ENCODE measurements around the gene CD9. TPM values are rescaled to one million over a fixed set of nuclear protein-coding genes. Genes with fewer than 3 reads are reported as not detected.

CD9 gene
- total RNA-seq, 1 donor from 2014 or later, result 55.5 TPM

DNA sequence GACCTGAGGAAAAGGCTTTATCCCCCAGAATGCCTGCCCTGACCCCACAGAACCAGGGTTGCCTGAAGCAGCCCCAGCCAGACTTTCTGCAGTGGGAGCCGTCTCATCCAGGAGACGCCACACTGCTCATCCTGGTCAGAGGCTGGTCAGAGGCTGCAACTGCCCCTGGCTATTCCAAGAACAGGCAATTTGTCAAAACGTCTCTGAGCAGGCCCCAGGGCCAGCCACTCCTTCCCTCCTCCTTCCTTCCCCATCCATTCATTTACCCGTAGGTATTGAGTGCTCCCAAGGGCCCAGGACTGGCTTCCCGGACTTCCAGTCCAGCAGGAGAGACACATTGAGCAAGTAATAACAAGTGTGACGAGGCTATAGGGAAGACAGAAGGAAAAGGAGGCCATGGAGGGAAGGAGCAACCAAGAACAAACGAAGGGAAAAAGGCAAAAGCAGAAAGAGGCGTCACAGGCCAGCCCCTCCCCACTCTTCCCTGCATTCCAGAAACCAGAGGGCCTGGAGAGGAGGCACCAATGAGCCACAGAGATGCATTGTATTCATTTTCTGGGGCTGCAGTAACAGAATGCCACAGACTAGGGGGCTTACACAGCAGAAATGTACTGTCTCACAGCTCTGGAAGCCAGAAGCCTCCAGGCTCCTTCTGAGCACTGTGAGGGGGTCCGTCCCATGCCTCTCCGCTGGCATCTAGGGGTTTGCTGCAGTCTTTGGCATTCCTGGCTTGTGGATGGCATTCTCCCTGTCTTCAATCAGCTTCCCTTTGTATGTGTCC lies 21.0 kb upstream of the CD9 start:
- no peak overlapping the region for H3K4me3 ChIP-seq
- intact Hi-C loops (cut with micrococcal nuclease), result no loop called here
- DNase-seq, result no peak
- no peaks in the 10 kb centered on the region for H3K36me3 ChIP-seq
- peaks cover 53% of the 10 kb centered on the region for H3K4me1 ChIP-seq
- TF ChIP-seq, protein P1, sequence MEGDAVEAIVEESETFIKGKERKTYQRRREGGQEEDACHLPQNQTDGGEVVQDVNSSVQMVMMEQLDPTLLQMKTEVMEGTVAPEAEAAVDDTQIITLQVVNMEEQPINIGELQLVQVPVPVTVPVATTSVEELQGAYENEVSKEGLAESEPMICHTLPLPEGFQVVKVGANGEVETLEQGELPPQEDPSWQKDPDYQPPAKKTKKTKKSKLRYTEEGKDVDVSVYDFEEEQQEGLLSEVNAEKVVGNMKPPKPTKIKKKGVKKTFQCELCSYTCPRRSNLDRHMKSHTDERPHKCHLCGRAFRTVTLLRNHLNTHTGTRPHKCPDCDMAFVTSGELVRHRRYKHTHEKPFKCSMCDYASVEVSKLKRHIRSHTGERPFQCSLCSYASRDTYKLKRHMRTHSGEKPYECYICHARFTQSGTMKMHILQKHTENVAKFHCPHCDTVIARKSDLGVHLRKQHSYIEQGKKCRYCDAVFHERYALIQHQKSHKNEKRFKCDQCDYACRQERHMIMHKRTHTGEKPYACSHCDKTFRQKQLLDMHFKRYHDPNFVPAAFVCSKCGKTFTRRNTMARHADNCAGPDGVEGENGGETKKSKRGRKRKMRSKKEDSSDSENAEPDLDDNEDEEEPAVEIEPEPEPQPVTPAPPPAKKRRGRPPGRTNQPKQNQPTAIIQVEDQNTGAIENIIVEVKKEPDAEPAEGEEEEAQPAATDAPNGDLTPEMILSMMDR (IDR thresholded peaks at IDR 0.05; ENCODE audit: borderline replicate concordance), result no peak
- peak overlapping the region; percentile 86 for H3K27ac ChIP-seq (replicated peaks)
- H3K9me3 ChIP-seq (replicated peaks), result no peaks in the 10 kb centered on the region
- no peaks in the 10 kb centered on the region for H3K27me3 ChIP-seq (ENCODE audit: low read depth)

DNA sequence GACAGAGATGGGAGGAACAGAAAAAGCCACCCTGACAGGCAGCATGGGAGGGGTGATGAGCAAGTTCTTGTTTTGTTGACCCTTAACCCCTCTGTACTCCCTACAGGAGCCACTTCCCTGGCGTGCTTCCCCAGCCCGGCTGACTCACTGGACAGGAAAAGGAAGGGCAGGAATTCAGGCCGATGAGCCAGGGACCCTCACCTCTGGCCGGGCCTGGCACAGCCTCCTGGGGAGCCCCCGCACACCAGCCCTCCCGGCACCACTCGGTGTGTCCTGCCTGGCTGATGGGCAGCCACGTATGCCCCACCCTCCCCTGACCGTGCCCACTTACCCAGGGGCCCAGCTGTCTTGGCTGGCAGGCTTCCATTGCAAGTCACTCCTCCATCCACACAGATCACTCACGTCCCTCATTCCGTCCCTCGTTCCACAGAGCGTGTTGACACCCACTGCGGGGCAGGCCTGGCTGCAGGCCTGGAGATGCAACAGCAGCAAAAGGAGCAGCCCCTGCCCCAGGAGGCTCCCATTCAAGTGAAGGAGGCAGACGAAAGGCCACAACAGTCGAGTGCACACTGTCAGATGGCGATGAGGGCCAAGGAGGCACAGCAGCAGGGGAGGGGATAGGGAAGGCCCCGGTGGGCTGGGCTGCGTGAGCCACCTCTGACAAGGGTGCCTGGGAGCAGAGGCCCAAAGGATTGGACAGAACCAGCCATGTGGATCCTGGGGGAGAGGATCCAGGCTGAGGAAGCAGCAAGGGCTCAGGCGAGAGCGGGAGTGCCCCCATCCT lies 19.7 kb upstream of the CD9 start:
- peak; percentile 57 for DNase-seq
- intact Hi-C loops (cut with micrococcal nuclease), result loop anchor here (10.0 kb wide), 1 partner anchor 106 kb away; no protein-coding TSS in a partner anchor
- Histone ChIP-seq H3K4me3 (no peak overlapping the region), H3K36me3 (no peaks in the 10 kb centered on the region), H3K9me3 (replicated peaks) (no peaks in the 10 kb centered on the region), H3K4me1 (peaks cover 54% of the 10 kb centered on the region), H3K27me3 (ENCODE audit: low read depth) (no peaks in the 10 kb centered on the region), H3K27ac (replicated peaks) (peak overlapping the region; percentile 86)
- TF ChIP-seq, protein P1 (IDR thresholded peaks at IDR 0.05; ENCODE audit: borderline replicate concordance), result no peak

DNA sequence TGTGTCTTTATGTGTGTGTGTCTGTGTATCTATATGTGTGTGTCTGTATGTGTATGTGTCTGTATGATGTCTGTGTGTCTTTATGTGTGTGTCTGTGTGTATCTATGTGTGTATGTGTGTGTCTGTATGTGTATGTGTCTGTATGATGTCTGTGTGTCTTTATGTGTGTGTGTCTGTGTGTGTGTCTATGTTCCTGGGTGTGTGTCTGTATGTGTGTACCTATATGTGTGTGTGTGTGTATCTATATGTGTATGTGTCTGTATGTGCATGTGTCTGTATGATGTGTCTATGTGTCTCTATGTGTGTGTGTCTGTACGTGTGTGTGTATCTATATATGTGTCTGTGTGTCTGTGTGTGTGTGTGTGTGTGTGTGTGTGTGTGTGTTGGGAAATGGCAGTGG lies 19.0 kb upstream of the CD9 start:
- Histone ChIP-seq H3K9me3 (replicated peaks) (no peaks in the 10 kb centered on the region), H3K4me3 (no peak overlapping the region), H3K36me3 (no peaks in the 10 kb centered on the region), H3K27me3 (ENCODE audit: low read depth) (no peaks in the 10 kb centered on the region), H3K4me1 (peaks cover 54% of the 10 kb centered on the region), H3K27ac (replicated peaks) (peak overlapping the region; percentile 86)
- TF ChIP-seq, protein P1 (IDR thresholded peaks at IDR 0.05; ENCODE audit: borderline replicate concordance), result no peak
- no peak for DNase-seq
- intact Hi-C loops (cut with micrococcal nuclease), result loop anchor here (10.0 kb wide), 1 partner anchor 106 kb away; no protein-coding TSS in a partner anchor

DNA sequence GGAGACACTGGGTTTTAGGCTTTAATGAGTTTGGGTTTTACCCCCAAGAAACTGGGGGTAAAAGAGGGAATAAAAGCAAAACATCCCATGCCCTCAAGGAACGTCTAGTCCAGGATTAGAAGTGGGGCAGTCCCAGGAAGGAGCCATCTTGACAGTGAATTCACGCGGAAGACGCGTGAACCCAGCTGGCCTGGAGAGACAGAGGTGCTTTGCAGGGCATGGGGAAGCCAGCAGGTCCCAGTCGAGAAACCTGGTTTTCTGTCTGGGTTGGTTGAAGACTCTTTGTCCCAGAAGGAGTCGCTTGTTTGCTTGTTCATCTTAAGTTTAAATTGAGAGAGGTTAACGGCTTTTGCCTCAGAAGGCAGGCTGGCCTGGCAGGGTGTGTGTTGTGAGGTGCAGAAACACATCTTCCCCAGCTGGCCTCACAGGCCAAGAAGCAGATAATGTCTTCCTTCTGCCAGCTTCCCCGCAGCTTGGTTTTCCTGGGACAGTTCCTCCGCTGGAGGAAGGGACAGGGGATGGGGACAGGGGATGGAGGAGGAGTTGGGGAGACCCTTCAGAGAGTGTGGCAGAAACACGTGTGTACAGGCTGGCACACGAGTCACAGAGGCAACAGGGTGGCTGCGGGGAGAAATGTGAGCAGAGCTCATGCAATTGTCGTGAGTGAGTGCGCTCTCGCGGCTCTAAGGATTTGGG lies 18.5 kb upstream of the CD9 start:
- Histone ChIP-seq H3K4me1 (peaks cover 54% of the 10 kb centered on the region), H3K9me3 (replicated peaks) (no peaks in the 10 kb centered on the region), H3K4me3 (peak overlapping the region; percentile 10), H3K27ac (replicated peaks) (peak overlapping the region; percentile 86), H3K36me3 (no peaks in the 10 kb centered on the region), H3K27me3 (ENCODE audit: low read depth) (no peaks in the 10 kb centered on the region)
- TF ChIP-seq, protein P1 (IDR thresholded peaks at IDR 0.05; ENCODE audit: borderline replicate concordance), result no peak
- intact Hi-C loops (cut with micrococcal nuclease), result loop anchor here (10.0 kb wide), 1 partner anchor 107 kb away; no protein-coding TSS in a partner anchor
- no peak for DNase-seq

DNA sequence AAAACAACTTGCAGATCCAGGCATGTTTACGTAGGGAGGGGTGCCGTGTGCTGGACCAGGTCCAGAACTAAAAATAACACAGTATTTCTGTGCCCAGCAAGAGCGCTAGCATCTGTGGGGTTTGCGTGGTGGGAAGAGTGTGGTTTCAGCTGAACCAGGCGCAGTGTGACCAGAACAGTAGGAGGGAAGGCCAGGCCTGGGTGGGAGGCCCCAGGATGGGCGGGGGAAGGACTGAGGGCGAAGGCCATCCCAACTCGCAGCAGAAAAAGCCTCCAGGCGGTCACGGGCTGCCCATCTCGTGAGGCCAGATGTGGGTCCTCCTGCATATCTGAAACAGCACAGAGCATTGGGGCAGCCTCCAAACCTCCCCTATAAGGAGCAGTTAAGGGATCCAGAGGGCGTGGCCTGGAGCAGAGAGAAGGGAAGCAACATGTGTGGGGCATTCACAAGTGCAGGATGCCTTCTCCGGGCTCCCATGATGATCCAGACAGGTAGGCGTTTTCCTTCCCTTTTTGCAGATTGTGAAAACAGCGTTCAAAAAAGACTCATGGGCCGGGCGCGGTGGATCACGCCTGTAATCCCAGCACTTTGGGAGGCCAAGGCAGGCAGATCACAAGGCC lies 17.8 kb upstream of the CD9 start:
- intact Hi-C loops (cut with micrococcal nuclease), result loop anchor here (10.0 kb wide), 1 partner anchor 108 kb away; no protein-coding TSS in a partner anchor
- Histone ChIP-seq H3K9me3 (replicated peaks) (no peaks in the 10 kb centered on the region), H3K4me3 (peak overlapping the region; percentile 10), H3K27me3 (ENCODE audit: low read depth) (no peaks in the 10 kb centered on the region), H3K27ac (replicated peaks) (peak overlapping the region; percentile 86), H3K36me3 (no peaks in the 10 kb centered on the region), H3K4me1 (peaks cover 54% of the 10 kb centered on the region)
- TF ChIP-seq, protein P1 (IDR thresholded peaks at IDR 0.05; ENCODE audit: borderline replicate concordance), result no peak
- DNase-seq, result peak; percentile 61

All from left ventricle myocardium inferior (tissue), 1 donor.